Measurements from ENCODE around the gene PTPN9. TPM values are rescaled to one million over a fixed set of nuclear protein-coding genes. Genes with fewer than 3 reads are reported as not detected.
"Not testable (repeated sequence)": the region's sequence is repeated elsewhere in the genome, so short reads cannot be mapped to it uniquely, and the experiment has no call there.

Gene PTPN9
- total RNA-seq, 2 donors from 2014 or later: 31.1 to 32.3 TPM

DNA sequence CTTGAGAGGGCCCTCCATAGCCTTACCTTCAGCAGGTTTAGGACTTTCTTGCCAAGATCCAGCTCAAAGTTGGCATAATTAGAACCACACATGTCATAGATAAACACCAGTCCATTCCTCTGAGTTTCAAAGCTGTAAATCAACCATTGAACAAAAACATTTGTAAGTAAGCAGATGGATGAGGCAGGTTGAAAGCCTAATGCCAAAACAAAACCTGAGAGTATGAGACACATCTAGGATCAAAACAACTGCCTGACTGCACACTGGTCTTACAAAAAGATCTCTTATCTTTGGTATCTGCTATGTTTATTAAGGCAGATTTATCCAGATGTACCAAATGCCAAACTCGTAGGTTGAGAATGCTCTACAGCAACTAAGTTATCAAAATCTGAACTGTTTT, 61.9 kb downstream of the PTPN9 start:
- TF ChIP-seq, protein P1, sequence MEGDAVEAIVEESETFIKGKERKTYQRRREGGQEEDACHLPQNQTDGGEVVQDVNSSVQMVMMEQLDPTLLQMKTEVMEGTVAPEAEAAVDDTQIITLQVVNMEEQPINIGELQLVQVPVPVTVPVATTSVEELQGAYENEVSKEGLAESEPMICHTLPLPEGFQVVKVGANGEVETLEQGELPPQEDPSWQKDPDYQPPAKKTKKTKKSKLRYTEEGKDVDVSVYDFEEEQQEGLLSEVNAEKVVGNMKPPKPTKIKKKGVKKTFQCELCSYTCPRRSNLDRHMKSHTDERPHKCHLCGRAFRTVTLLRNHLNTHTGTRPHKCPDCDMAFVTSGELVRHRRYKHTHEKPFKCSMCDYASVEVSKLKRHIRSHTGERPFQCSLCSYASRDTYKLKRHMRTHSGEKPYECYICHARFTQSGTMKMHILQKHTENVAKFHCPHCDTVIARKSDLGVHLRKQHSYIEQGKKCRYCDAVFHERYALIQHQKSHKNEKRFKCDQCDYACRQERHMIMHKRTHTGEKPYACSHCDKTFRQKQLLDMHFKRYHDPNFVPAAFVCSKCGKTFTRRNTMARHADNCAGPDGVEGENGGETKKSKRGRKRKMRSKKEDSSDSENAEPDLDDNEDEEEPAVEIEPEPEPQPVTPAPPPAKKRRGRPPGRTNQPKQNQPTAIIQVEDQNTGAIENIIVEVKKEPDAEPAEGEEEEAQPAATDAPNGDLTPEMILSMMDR (IDR thresholded peaks at IDR 0.05): no peak
- no peak overlapping the region for H3K27ac ChIP-seq
- DNase-seq: no peak
- intact Hi-C loops (cut with DNase I): no loop called here
- no peak overlapping the region for H3K9ac ChIP-seq (ENCODE audit: low read depth in 2 of 2, low read length in 2 of 2)
- H3K4me3 ChIP-seq: no peak overlapping the region
- no peaks in the 10 kb centered on the region for H3K4me1 ChIP-seq
- no peaks in the 10 kb centered on the region for H3K9me3 ChIP-seq
- peaks cover 17% of the 10 kb centered on the region for H3K36me3 ChIP-seq
- H3K27me3 ChIP-seq: no peaks in the 10 kb centered on the region

DNA sequence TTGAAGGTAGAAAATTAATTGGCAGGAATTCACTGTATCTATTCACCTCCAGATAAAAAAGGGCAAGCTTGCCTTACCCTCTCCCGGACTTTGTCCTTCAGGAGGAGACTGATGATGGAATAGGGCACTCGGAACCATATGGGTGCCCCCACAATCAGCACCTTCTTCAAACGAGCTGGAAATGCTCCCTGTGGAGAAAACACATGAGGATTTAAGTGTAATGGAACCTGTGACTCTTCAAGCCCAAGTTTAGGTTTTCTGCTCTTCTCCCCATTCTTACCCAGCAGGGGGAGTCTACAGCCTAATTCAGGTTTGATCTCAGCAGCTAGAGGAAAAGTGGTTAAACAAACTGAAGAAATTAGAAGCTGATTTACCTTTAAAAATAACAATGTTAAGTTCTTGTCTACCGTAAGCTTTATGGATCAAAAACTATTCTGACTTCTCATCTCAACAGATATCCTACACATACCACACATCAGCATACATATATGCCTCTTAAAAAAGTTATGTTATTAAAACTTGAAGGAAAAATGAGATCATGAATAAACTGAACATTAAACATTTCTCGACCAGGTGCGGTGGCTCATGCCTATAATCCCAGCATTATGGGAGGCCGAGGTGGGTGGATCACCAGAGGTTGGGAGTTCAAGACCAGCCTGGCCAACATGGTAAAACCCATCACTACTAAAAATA, 70.1 kb downstream of the PTPN9 start:
- Histone ChIP-seq H3K4me3 (no peak overlapping the region), H3K36me3 (peaks cover 16% of the 10 kb centered on the region), H3K27ac (no peak overlapping the region), H3K9ac (ENCODE audit: low read depth in 2 of 2, low read length in 2 of 2) (no peak overlapping the region), H3K27me3 (no peaks in the 10 kb centered on the region), H3K4me1 (no peaks in the 10 kb centered on the region), H3K9me3 (no peaks in the 10 kb centered on the region)
- intact Hi-C loops (cut with DNase I): no loop called here
- DNase-seq: no peak
- TF ChIP-seq, protein P1 (IDR thresholded peaks at IDR 0.05): peak; percentile 17

DNA sequence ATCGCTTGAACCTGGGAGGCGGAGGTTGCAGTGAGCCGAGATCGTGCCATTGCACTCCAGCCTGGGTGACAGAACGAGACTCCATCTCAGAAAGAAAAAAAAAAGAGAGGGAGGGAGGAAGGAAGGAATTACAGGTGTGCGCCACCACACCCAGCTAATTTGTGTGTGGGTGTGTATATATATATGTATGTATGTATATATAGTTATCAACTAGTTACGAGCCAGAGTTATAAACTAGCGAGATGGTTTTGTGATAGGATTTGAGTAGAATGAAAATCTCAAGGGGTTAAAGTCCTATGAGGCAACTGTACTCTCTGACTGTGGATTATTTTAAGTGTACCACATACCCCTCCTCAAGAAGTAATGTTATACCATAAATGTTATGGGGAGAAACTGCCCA, 76.8 kb downstream of the PTPN9 start:
- Histone ChIP-seq H3K27ac (no peak overlapping the region), H3K36me3 (peaks cover 6% of the 10 kb centered on the region)
- peak; percentile 20 for DNase-seq

GRCh38 chr15:75493732-75494131, 85.4 kb downstream of the PTPN9 start:
- intact Hi-C loops (cut with DNase I): no loop called here
- H3K36me3 ChIP-seq: no peaks in the 10 kb centered on the region
- H3K4me3 ChIP-seq: no peak overlapping the region
- no peaks in the 10 kb centered on the region for H3K9me3 ChIP-seq
- H3K27me3 ChIP-seq: no peaks in the 10 kb centered on the region
- TF ChIP-seq, protein P1 (IDR thresholded peaks at IDR 0.05): no peak
- H3K9ac ChIP-seq (ENCODE audit: low read depth in 2 of 2, low read length in 2 of 2): no peak overlapping the region
- no peak for DNase-seq
- H3K27ac ChIP-seq: no peak overlapping the region
- no peaks in the 10 kb centered on the region for H3K4me1 ChIP-seq

More for the DNA sequence above, 76.8 kb downstream of the PTPN9 start:
- H3K4me3 ChIP-seq: no peak overlapping the region
- H3K9ac ChIP-seq (ENCODE audit: low read depth in 2 of 2, low read length in 2 of 2): no peak overlapping the region
- H3K4me1 ChIP-seq: no peaks in the 10 kb centered on the region
- H3K9me3 ChIP-seq: no peaks in the 10 kb centered on the region
- no peaks in the 10 kb centered on the region for H3K27me3 ChIP-seq
- TF ChIP-seq, protein P1 (IDR thresholded peaks at IDR 0.05): no peak
- intact Hi-C loops (cut with DNase I): no loop called here

DNA sequence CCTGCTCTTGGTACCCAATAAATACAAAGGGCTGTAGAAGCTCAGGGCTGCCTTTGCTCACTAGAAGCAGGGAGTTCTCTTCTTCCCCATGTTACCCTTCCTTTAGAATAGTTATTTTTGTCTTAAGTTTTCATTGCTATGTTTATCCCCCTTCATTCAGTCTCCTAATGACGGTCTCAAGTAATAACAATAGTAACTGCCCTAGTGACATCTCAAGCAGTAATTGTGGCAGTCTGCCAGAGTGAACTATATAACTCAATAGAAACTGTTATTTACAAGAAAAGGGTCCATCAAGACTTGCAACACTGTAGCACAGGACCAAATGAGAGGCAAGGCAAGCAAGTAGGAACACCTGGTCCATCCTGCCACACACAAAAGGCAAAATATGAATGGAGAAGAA, 95.2 kb downstream of the PTPN9 start:
- Histone ChIP-seq H3K27me3 (no peaks in the 10 kb centered on the region), H3K4me1 (no peaks in the 10 kb centered on the region), H3K36me3 (no peaks in the 10 kb centered on the region), H3K27ac (no peak overlapping the region), H3K4me3 (no peak overlapping the region), H3K9ac (ENCODE audit: low read depth in 2 of 2, low read length in 2 of 2) (no peak overlapping the region), H3K9me3 (no peaks in the 10 kb centered on the region)
- intact Hi-C loops (cut with DNase I): no loop called here
- TF ChIP-seq, protein P1 (IDR thresholded peaks at IDR 0.05): no peak
- DNase-seq: no peak

DNA sequence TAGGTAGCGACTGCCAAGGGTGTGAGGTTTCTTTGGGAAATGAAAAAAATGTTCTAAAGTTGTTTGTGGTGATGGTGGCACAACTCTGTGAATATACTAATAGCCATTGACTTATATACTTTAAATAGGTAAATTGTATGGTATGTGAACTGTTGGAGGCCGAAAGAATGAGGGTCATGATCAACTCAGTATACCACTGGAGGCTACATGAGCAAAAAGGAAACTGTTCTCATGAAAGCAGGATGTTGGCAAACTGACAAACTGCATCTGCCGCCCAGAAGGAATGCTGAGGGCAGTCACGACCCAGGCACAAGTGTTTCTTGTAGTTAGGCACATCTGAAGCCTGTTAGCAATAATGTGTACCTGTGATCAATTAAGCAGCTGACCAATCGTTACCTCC, 95.6 kb downstream of the PTPN9 start:
- H3K36me3 ChIP-seq; H3K27me3 ChIP-seq; H3K4me3 ChIP-seq; H3K9ac ChIP-seq (ENCODE audit: low read depth in 2 of 2, low read length in 2 of 2); intact Hi-C loops (cut with DNase I); H3K27ac ChIP-seq; H3K9me3 ChIP-seq; DNase-seq; H3K4me1 ChIP-seq: not testable (repeated sequence)

Data from colonic mucosa (tissue), 4 donors.